HCT116 (cell line): ENCODE data around the gene RAET1G. TPM values are rescaled to one million over a fixed set of nuclear protein-coding genes. Genes with fewer than 3 reads are reported as not detected.
A peak's percentile ranks its signal among the peaks of the same experiment; 100 is the strongest.

Experiments
- ATAC-seq: fragments of 200-7000 bp; cut with Tn5 transposase; 2 replicates; pipeline ENCODE4 v1.9.1; 2020; ENCODE audit warnings: mild to moderate bottlenecking, moderate library complexity
- BruUV-seq: library from RNA; stranded (reverse); fragments of 400-500 nt; replicated peaks from 2 replicates; lab custom pipeline; 2021; lab: Mats Ljungman, UMichigan
- CTCF ChIA-PET: fragments of 300-600 bp; sonication (Branson Sonifier 250); formaldehyde crosslinking; loops from one replicate; lab custom pipeline; 2021; ENCODE audit warnings: antibody characterized with exemption; lab: Charles Lee
- POLR2A ChIA-PET: fragments of 300-600, 350-600 bp; sonication (Branson Sonifier 250); formaldehyde crosslinking; loops from one replicate; lab custom pipeline; 2021; ENCODE audit warnings: antibody characterized with exemption; lab: Charles Lee
- RAD21 ChIA-PET, 2 experiments: fragments of 300-600 bp; sonication (Branson Sonifier 250); formaldehyde crosslinking; loops; one replicate each; lab custom pipeline; 2023; ENCODE audit warnings: low total read pairs in 2 of 2; ENCODE audit not compliant: uncharacterized antibody in 2 of 2, unreplicated experiment in 2 of 2, low non-redundant PET in 1 of 2; lab: Charles Lee
- DNase-seq: peaks from one replicate; pipeline ENCODE4 v3.0.0-alpha.2; 2010; ENCODE audit warnings: low read depth, low spot score
- H2AFZ ChIP-seq: fragments of 200-600 bp; shearing (Covaris generic), sonication (generic); 2 replicates; pipeline ENCODE4 v1.6.1; 2017; ENCODE audit warnings: low read depth, mixed run types, mixed read lengths, antibody characterized with exemption, low read length; ENCODE audit not compliant: poor library complexity, severe bottlenecking
- H3K27ac ChIP-seq: 2 replicates; pipeline ENCODE4 v1.5.1; 2012; ENCODE audit warnings: low read depth, low read length
- H3K27me3 ChIP-seq: fragments of 200-600 bp; sonication (generic); 2 replicates; pipeline ENCODE4 v1.6.1; 2016; ENCODE audit warnings: mixed run types, low read length, mixed read lengths; ENCODE audit not compliant: insufficient read depth
- H3K36me3 ChIP-seq, 2 experiments: fragments of 200-500 bp in 1 of 2; fragments of 200-600 bp in 1 of 2; sonication (Bioruptor generic) in 1 of 2; sonication (generic) in 1 of 2; 2 replicates each; pipeline versions ENCODE4 v1.5.1 to v1.6.1; 2014 to 2016; ENCODE audit warnings: low read length in 2 of 2, inconsistent platforms in 1 of 2, mixed read lengths in 1 of 2, mixed run types in 1 of 2; ENCODE audit not compliant: insufficient read depth in 2 of 2, control insufficient read depth in 1 of 2
- H3K4me1 ChIP-seq, 2 experiments: fragments of 200-600 bp in 1 of 2; sonication (generic) in 1 of 2; 2 replicates each; pipeline versions ENCODE4 v1.5.1 to v1.6.1; 2012 to 2017; ENCODE audit warnings: low read length in 2 of 2, inconsistent platforms in 1 of 2, mild to moderate bottlenecking in 1 of 2, mixed read lengths in 1 of 2, mixed run types in 1 of 2, moderate library complexity in 1 of 2; ENCODE audit not compliant: insufficient read depth in 2 of 2, control insufficient read depth in 1 of 2
- H3K4me2 ChIP-seq: fragments of 200-600 bp; sonication (generic); 2 replicates; pipeline ENCODE4 v1.6.1; 2017; ENCODE audit warnings: mixed run types, low read length, mixed read lengths
- H3K4me3 ChIP-seq, 2 experiments: fragments of 200-600 bp in 1 of 2; sonication (generic) in 1 of 2; replicated peaks in 1 of 2; 2 replicates each; pipeline ENCODE4 v1.5.1; 2011 to 2016; ENCODE audit warnings: low read length in 2 of 2, control low read depth in 1 of 2, low read depth in 1 of 2, mild to moderate bottlenecking in 1 of 2, mixed read lengths in 1 of 2, mixed run types in 1 of 2
- H3K79me2 ChIP-seq: fragments of 200-600 bp; sonication (generic); 2 replicates; pipeline ENCODE4 v1.6.1; 2017; ENCODE audit warnings: mild to moderate bottlenecking, mixed run types, low read length, moderate library complexity, mixed read lengths; ENCODE audit not compliant: insufficient read depth
- H3K9ac ChIP-seq: fragments of 200-600 bp; sonication (generic); 2 replicates; pipeline ENCODE4 v1.6.1; 2016; ENCODE audit warnings: low read length, mixed read lengths
- H3K9me2 ChIP-seq: fragments of 200-600 bp; sonication (generic), shearing (Covaris generic); 2 replicates; pipeline ENCODE4 v1.6.1; 2017; ENCODE audit warnings: mixed run types, mild to moderate bottlenecking, moderate library complexity; ENCODE audit not compliant: insufficient read depth
- H3K9me3 ChIP-seq, 2 experiments: fragments of 200-500 bp in 1 of 2; fragments of 200-600 bp in 1 of 2; sonication (Bioruptor generic) in 1 of 2; sonication (generic) in 1 of 2; 2 replicates each; pipeline ENCODE4 v1.6.1; 2014 to 2017; ENCODE audit warnings: low read length in 2 of 2, mixed read lengths in 2 of 2, inconsistent platforms in 1 of 2, low read depth in 1 of 2, mild to moderate bottlenecking in 1 of 2, mixed run types in 1 of 2, moderate library complexity in 1 of 2; ENCODE audit not compliant: control insufficient read depth in 1 of 2, insufficient read depth in 1 of 2
- H4K20me1 ChIP-seq: fragments of 200-600 bp; sonication (generic), shearing (Covaris generic); 2 replicates; pipeline ENCODE4 v1.6.1; 2017; ENCODE audit warnings: mixed run types, mild to moderate bottlenecking, moderate library complexity; ENCODE audit not compliant: insufficient read depth
- CBX3 ChIP-seq: IDR thresholded peaks from 2 replicates; pipeline ENCODE4 v1.6.1; 2012; ENCODE audit warnings: low read depth
- EGR1 ChIP-seq: IDR thresholded peaks from 2 replicates; pipeline ENCODE4 v1.6.1; 2012; ENCODE audit warnings: low read depth
- ELF1 ChIP-seq: IDR thresholded peaks from 2 replicates; pipeline ENCODE4 v1.6.1; 2012; ENCODE audit warnings: low read depth, borderline replicate concordance
- EZH2phosphoT487 ChIP-seq: fragments of 200-600 bp; IDR thresholded peaks from 2 replicates; pipeline ENCODE4 v1.6.1; 2018; ENCODE audit warnings: antibody characterized with exemption, borderline replicate concordance
- JUND ChIP-seq: IDR thresholded peaks from 2 replicates; pipeline ENCODE4 v1.6.1; 2012
- POLR2A ChIP-seq: IDR thresholded peaks from 2 replicates; pipeline ENCODE4 v1.7.0; 2011; ENCODE audit warnings: borderline replicate concordance; ENCODE audit not compliant: insufficient read depth, insufficient read length; ENCODE audit errors: extremely low read depth
- POLR2AphosphoS5 ChIP-seq: IDR thresholded peaks from 2 replicates; pipeline ENCODE4 v1.6.1; 2011; ENCODE audit warnings: mild to moderate bottlenecking, low read depth, low read length, moderate library complexity
- RAD21 ChIP-seq: IDR thresholded peaks from 2 replicates; pipeline ENCODE4 v1.6.1; 2012; ENCODE audit warnings: low read depth, mild to moderate bottlenecking
- SIN3A ChIP-seq: IDR thresholded peaks from 2 replicates; pipeline ENCODE4 v1.6.1; 2012; ENCODE audit warnings: low read depth
- TCF7L2 ChIP-seq: IDR thresholded peaks from 2 replicates; pipeline ENCODE4 v1.7.0; 2011; ENCODE audit warnings: borderline replicate concordance, inconsistent platforms; ENCODE audit not compliant: insufficient read depth, insufficient read length; ENCODE audit errors: extremely low read depth
- YY1 ChIP-seq: IDR thresholded peaks from 2 replicates; pipeline ENCODE4 v1.6.1; 2011; ENCODE audit warnings: low read length, low read depth, moderate library complexity, mild to moderate bottlenecking; ENCODE audit not compliant: insufficient replicate concordance; ENCODE audit errors: extremely low read depth
- intact Hi-C: fragments of 100-400 bp; cut with micrococcal nuclease; formaldehyde crosslinking; loops from 2 replicates; pipeline ENCODE4 v1.10.0; 2022
- total RNA-seq: library from RNA; stranded (reverse); gene quantifications from one replicate; pipeline ENCODE4 v1.2.1, GENCODE V29; 2021; ENCODE audit not compliant: unreplicated experiment
- TF ChIP-seq, protein P1 (sequence below), 3 experiments: fragments of 200-600 bp in 1 of 3; sonication (generic) in 1 of 3; IDR thresholded peaks in 2 of 3; conservative IDR thresholded peaks in 1 of 3; 2 replicates each; pipeline ENCODE4 v1.5.1; 2012 to 2017; ENCODE audit warnings: low read depth in 2 of 3, low read length in 2 of 3, antibody characterized with exemption in 1 of 3, borderline replicate concordance in 1 of 3, control low read depth in 1 of 3, mild to moderate bottlenecking in 1 of 3, mixed read lengths in 1 of 3, mixed run types in 1 of 3, moderate library complexity in 1 of 3; ENCODE audit not compliant: insufficient read depth in 1 of 3
- TF ChIP-seq, protein P2 (sequence below): IDR thresholded peaks from 2 replicates; pipeline ENCODE4 v1.6.1; 2012; ENCODE audit warnings: low read depth

The RAET1G gene
- total RNA-seq, 1 experiment from 2014 or later = 0.37 TPM

DNA sequence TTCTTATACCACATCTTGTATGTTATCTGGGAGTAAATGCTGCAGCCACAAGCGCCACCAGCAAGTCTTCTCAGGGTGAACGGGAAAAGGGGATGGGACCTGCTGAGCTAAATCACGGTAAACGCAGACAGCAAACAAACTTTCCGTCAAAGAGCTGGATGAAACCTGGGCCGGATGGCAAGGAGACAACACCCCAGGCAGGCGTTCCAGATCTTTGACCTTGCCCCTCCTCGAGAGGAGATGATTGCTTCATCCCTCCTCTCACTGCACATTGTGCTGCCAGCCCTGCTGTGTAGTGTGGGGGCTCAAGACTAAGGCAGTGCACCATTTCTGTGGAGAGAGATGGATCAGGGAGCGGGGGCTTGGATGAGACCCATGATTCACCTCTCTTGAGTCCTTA, 34.8 kb downstream of the RAET1G start:
- no peaks in the 10 kb centered on the region for H4K20me1 ChIP-seq
- H3K27ac ChIP-seq = no peak overlapping the region
- RAD21 ChIA-PET = no interaction called here
- H3K9me2 ChIP-seq = no peaks in the 10 kb centered on the region
- H3K27me3 ChIP-seq = no peaks in the 10 kb centered on the region
- no peak overlapping the region for H3K4me2 ChIP-seq
- TF ChIP-seq RAD21 (no peak), ELF1 (no peak), TCF7L2 (no peak), EGR1 (no peak), POLR2A (no peak)
- H3K79me2 ChIP-seq = no peaks in the 10 kb centered on the region
- H3K4me1 ChIP-seq = peaks cover 10 to 32% of the 10 kb centered on the region in 2 experiments
- BruUV-seq = no TSS peak
- intact Hi-C loops = no loop called here
- CTCF ChIA-PET = no interaction called here
- no peak overlapping the region for H3K9ac ChIP-seq
- ATAC-seq (no peak), DNase-seq (no peak)
- no peak overlapping the region for H3K4me3 ChIP-seq
- no peaks in the 10 kb centered on the region for H3K36me3 ChIP-seq
- no peak overlapping the region for H2AFZ ChIP-seq
- POLR2A ChIA-PET = no interaction called here
- H3K9me3 ChIP-seq = no peaks in the 10 kb centered on the region

GRCh38 chr6:149887343-149887742, 35.6 kb downstream of the RAET1G start:
- Histone ChIP-seq H2AFZ (no peak overlapping the region), H3K79me2 (no peaks in the 10 kb centered on the region), H3K27me3 (no peaks in the 10 kb centered on the region), H3K27ac (no peak overlapping the region), H3K4me3 (no peak overlapping the region), H3K4me1 (peaks cover 10 to 32% of the 10 kb centered on the region in 2 experiments), H3K4me2 (peak overlapping the region; percentile 10; the same call in 1 of the 2 replicates), H3K36me3 (no peaks in the 10 kb centered on the region), H3K9ac (no peak overlapping the region), H3K9me3 (no peaks in the 10 kb centered on the region), H4K20me1 (no peaks in the 10 kb centered on the region), H3K9me2 (no peaks in the 10 kb centered on the region)
- intact Hi-C loops = no loop called here
- RAD21 ChIA-PET = no interaction called here
- DNase-seq = no peak
- no TSS peak for BruUV-seq
- CTCF ChIA-PET = interaction anchor here (1.4 kb wide), 1 partner anchor 9 kb away, joined by 3 read pairs; no protein-coding TSS in a partner anchor
- POLR2A ChIA-PET = no interaction called here
- ATAC-seq = 0 out of 2 replicates have a peak, but pooled peaks have one; percentile 28
- TF ChIP-seq, protein P1, sequence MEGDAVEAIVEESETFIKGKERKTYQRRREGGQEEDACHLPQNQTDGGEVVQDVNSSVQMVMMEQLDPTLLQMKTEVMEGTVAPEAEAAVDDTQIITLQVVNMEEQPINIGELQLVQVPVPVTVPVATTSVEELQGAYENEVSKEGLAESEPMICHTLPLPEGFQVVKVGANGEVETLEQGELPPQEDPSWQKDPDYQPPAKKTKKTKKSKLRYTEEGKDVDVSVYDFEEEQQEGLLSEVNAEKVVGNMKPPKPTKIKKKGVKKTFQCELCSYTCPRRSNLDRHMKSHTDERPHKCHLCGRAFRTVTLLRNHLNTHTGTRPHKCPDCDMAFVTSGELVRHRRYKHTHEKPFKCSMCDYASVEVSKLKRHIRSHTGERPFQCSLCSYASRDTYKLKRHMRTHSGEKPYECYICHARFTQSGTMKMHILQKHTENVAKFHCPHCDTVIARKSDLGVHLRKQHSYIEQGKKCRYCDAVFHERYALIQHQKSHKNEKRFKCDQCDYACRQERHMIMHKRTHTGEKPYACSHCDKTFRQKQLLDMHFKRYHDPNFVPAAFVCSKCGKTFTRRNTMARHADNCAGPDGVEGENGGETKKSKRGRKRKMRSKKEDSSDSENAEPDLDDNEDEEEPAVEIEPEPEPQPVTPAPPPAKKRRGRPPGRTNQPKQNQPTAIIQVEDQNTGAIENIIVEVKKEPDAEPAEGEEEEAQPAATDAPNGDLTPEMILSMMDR (IDR thresholded peaks at IDR 0.05 in 2 of 3, conservative IDR thresholded peaks at IDR 0.05 in 1 of 3; ENCODE audit: borderline replicate concordance in 1 of 3, insufficient read depth in 1 of 3, low read depth in 2 of 3, low read length in 2 of 3) = no peak
- TF ChIP-seq POLR2AphosphoS5 = peak; percentile 44; the same call in 1 of the 2 replicates
- TF ChIP-seq JUND = peak; percentile 77
- no peak for TF ChIP-seq YY1
- TF ChIP-seq SIN3A = no peak
- no peak for TF ChIP-seq POLR2A
- TF ChIP-seq, protein P2, sequence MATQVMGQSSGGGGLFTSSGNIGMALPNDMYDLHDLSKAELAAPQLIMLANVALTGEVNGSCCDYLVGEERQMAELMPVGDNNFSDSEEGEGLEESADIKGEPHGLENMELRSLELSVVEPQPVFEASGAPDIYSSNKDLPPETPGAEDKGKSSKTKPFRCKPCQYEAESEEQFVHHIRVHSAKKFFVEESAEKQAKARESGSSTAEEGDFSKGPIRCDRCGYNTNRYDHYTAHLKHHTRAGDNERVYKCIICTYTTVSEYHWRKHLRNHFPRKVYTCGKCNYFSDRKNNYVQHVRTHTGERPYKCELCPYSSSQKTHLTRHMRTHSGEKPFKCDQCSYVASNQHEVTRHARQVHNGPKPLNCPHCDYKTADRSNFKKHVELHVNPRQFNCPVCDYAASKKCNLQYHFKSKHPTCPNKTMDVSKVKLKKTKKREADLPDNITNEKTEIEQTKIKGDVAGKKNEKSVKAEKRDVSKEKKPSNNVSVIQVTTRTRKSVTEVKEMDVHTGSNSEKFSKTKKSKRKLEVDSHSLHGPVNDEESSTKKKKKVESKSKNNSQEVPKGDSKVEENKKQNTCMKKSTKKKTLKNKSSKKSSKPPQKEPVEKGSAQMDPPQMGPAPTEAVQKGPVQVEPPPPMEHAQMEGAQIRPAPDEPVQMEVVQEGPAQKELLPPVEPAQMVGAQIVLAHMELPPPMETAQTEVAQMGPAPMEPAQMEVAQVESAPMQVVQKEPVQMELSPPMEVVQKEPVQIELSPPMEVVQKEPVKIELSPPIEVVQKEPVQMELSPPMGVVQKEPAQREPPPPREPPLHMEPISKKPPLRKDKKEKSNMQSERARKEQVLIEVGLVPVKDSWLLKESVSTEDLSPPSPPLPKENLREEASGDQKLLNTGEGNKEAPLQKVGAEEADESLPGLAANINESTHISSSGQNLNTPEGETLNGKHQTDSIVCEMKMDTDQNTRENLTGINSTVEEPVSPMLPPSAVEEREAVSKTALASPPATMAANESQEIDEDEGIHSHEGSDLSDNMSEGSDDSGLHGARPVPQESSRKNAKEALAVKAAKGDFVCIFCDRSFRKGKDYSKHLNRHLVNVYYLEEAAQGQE = no peak
- TF ChIP-seq CBX3 = no peak
- no peak for TF ChIP-seq EZH2phosphoT487
